HG03558 (cell line): Measurements from ENCODE around the gene MTFR1L.

Experiments used
- ATAC-seq: cut with Tn5 transposase; IDR thresholded peaks from one replicate; pipeline ENCODE4 v1.9.1; 2021; ENCODE audit warnings: moderate number of reproducible peaks; ENCODE audit not compliant: unreplicated experiment; ENCODE audit errors: extremely low read depth

The MTFR1L gene

GRCh38 chr1:25875154-25875855 is 55.6 kb downstream of the MTFR1L start, which contains the start of gene PAQR7:
TSS of gene PAQR7 (minus strand) at chr1:25875708. CDS start at chr1:25863839, 11,869 bp downstream.
- no peak for ATAC-seq

DNA sequence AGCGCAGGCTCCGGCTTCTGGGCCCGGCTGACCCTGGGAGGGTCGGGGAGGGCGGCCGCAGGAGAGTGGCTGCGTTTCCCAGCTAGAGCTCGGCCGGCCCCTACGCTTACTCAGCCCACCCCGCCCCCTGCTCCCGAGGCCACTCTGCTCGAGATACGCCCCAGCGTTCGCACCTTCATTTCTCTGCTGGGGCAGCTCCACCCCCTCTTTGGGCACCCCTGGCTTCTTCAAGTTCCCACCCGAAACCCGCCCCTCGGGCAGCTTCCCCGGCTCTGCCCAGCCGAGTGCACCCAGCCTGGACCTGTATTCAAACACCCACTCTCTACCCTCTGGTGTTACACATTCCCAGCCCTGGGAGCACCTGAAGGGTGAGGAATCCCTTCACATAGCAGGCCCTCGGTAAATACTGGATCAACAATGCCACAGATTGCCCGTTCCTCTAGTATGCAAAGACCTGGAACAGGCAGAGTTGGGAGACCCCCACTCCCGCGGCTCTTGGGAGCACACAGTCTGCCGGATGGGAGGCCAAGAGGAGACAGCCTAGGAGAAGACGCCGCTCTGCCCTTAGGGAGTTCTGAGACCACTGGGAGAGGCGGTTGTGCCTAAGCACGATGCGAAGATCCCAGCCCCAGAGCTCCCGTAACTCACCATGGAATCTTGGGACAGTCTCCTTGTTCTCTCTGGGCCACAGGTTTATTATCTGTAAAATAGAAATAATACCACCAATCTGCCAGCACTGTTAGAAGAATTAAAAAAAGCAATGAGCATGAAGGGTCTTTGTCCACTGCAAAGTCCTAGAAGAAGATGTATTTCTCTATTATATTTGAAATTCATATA is 56.3 kb downstream of the MTFR1L start:
- ATAC-seq: no peak

DNA sequence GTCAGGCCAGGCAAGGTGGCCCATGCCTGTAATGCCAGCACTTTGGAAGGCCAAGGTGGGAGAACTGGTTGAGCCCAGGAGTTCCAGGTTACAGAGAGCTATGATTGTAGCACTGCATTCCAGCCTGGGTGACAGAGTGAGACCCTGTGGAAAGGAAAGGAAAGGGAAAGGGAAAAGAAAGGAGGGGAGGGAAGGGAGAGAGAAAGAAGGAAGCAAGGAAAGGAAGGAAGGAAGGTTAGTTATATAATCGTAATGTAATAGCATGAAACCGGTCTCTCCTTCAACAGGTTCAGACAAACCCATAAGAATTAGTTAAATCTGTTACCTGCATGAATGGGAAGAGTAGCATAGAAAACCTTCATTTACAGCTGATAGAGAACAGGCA is 56.9 kb downstream of the MTFR1L start:
- ATAC-seq: no peak

DNA sequence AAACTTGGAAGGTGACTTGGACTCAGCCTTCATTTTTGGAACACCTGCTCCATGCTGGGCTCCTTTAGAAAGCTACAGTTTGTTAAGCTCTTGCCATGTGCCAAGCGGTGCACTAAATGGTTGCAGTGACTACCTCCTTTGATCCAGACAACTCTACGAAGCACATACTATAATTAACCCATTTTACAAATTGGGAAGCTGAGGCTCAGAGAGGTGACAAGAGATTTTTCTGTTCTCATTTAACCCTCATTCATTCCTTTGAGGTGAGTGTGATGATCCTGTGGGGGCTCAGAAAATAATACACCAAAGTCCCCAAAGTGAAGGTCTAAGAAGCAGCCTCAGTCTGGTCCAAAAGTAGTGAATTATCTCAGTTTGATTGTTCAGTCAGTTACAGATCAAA is 57.4 kb downstream of the MTFR1L start:
- no peak for ATAC-seq

DNA sequence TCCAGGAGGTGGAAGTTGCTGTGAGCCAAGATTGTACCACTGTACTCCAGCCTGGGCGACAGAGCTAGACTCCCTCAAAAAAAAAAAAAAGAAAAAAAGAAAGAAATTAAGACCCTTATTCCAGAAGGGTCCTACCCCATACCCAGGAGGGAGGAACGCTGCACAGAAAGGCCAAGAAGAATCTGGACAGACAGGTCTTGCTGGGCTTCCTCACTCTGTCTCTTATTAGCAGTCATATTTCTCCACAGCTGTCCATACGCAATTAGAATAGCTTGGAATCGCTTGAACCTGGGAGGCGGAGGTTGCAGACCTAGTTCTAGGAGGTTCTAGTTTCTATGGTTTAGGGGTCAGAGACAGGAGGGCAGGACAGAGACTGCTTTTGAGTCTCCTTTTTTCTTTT is 58.9 kb downstream of the MTFR1L start:
- no peak for ATAC-seq

- no peak for ATAC-seq
Measured at GRCh38 chr1:25879675-25880074, 59.9 kb downstream of the MTFR1L start.

DNA sequence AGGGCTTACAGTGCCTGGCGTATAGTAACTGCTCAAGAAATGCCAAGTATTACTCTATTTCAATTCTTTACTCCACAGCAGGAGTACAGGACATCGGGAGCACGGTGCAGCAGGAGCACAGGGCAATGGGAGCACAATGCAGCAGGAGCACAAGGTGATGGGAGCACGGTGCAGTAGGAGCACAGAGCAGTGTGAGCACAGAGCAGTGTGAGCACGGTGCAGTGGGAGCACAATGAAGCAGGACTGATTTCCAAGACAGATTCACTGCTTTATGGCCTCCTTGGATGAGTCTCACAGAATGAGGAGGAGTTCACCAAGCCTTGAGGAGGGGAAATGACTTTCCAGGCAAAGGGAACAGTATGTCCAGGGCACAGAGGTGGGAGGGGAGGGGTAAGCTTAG is 60.8 kb downstream of the MTFR1L start:
- no peak for ATAC-seq

DNA sequence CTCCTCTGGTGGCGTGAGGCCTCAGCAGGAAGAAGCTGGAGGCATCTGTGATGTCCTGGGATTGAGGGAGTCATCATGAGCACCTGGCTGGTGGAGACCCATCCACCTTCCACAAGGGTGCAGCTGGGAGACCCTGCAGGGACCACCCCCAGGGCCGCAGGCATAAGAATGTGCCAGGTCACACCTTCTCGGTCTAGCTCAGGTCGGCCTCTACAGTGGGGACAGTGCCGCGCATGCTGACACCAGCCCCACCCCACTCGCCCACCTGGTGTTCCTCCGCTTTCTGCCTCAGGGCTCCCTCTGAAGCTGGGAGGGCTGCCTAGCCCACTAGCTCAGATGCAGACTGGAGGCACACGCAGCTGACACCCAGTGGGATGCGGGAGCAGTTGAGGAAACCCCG is 61.5 kb downstream of the MTFR1L start:
- no peak for ATAC-seq
